Measurements from ENCODE around the gene NPR2. TPM values are rescaled to one million over a fixed set of nuclear protein-coding genes. Genes with fewer than 3 reads are reported as not detected.

Gene NPR2
- total RNA-seq, 6 experiments from 2014 or later: 2.8 to 34.5 (median 13.1) TPM

- Histone ChIP-seq H3K36me3 (peaks cover 7 to 40% (median 17%) of the 10 kb centered on the region in 4 donors), H3K9me3 (no peaks in the 10 kb centered on the region), H3K4me3 (no peak overlapping the region), H3K27ac (no peak overlapping the region), H3K27me3 (no peaks in the 10 kb centered on the region), H3K4me1 (peaks cover 0 to 33% (median 15%) of the 10 kb centered on the region in 4 donors)
- DNase-seq: peak in 1 of 3 donors; percentile 21
- WGBS (ENCODE audit: insufficient coverage, low coverage, low lambda C conversion rate, missing lambda C conversion rate): 33% methylated on average over 1 of the region's 1 CpG
- no peak for ATAC-seq
- intact Hi-C loops (cut with DNase I): no loop called here
- TF ChIP-seq CTCF (IDR thresholded peaks at IDR 0.05) (no peak), POLR2A (IDR thresholded peaks at IDR 0.05) (no peak)
Measured at GRCh38 chr9:35745569-35745968, 45.8 kb upstream of the NPR2 start.

- Histone ChIP-seq H3K36me3 (peaks cover 7 to 45% (median 21%) of the 10 kb centered on the region in 4 donors), H3K9me3 (no peaks in the 10 kb centered on the region), H3K4me3 (peak overlapping the region; percentile 78 to 83 (median 82)), H3K27ac (peak overlapping the region in 1 of 3 donors; percentile 85), H3K4me1 (peaks cover 0 to 33% (median 15%) of the 10 kb centered on the region in 4 donors), H3K27me3 (no peaks in the 10 kb centered on the region)
- intact Hi-C loops (cut with DNase I): no loop called here
- DNase-seq (peak in 1 of 3 donors; percentile 68), ATAC-seq (peak; percentile 46 to 56 (median 48))
- TF ChIP-seq POLR2A (IDR thresholded peaks at IDR 0.05): no peak
- TF ChIP-seq CTCF (IDR thresholded peaks at IDR 0.05): no peak
- WGBS (ENCODE audit: insufficient coverage, low coverage, low lambda C conversion rate, missing lambda C conversion rate): 15% methylated on average over 3 of the region's 3 CpGs
Measured at GRCh38 chr9:35746583-35746982, 44.8 kb upstream of the NPR2 start.

- intact Hi-C loops (cut with DNase I): no loop called here
- Histone ChIP-seq H3K27me3 (no peaks in the 10 kb centered on the region), H3K4me1 (peaks cover 0 to 33% (median 15%) of the 10 kb centered on the region in 4 donors), H3K27ac (peak overlapping the region; percentile 68 to 87 (median 85)), H3K36me3 (peaks cover 4 to 47% (median 23%) of the 10 kb centered on the region in 4 donors), H3K9me3 (no peaks in the 10 kb centered on the region), H3K4me3 (peak overlapping the region; percentile 78 to 83 (median 82))
- ATAC-seq (peak in 1 of 4 donors; percentile 0), DNase-seq (no peak)
- 0% methylated on average over 9 of the region's 24 CpGs for WGBS (ENCODE audit: insufficient coverage, low coverage, low lambda C conversion rate, missing lambda C conversion rate)
- no peak for TF ChIP-seq CTCF (IDR thresholded peaks at IDR 0.05)
- no peak for TF ChIP-seq POLR2A (IDR thresholded peaks at IDR 0.05)
Measured at GRCh38 chr9:35748242-35748857, 43.0 kb upstream of the NPR2 start.

- H3K27ac ChIP-seq: peak within 1 kb of the TSS; percentile 68 to 87 (median 85)
- H3K4me3 ChIP-seq: peak within 1 kb of the TSS; percentile 78 to 83 (median 82)
- WGBS (ENCODE audit: insufficient coverage, low coverage, low lambda C conversion rate, missing lambda C conversion rate): 2% methylated on average over 13 of the region's 69 CpGs
- ATAC-seq (peak; percentile 84 to 94 (median 89)), DNase-seq (peak; percentile 93 to 94 (median 94))
- peaks cover 0 to 33% (median 15%) of the 10 kb centered on the region in 4 donors for H3K4me1 ChIP-seq
- TF ChIP-seq POLR2A (IDR thresholded peaks at IDR 0.05): peak; percentile 87
- TF ChIP-seq CTCF (IDR thresholded peaks at IDR 0.05): no peak
- H3K9me3 ChIP-seq: no peaks in the 10 kb centered on the region
- intact Hi-C loops (cut with DNase I): no loop called here
- H3K36me3 ChIP-seq: peaks cover under 1 to 46% (median 20%) of the 10 kb centered on the region in 4 donors
- no peaks in the 10 kb centered on the region for H3K27me3 ChIP-seq
Measured at GRCh38 chr9:35748858-35749514, 42.4 kb upstream of the NPR2 start, which contains the start of the genes GBA2 and RGP1. TSS of gene GBA2 (minus strand) at chr9:35749228. CDS start at chr9:35748704, 524 bp downstream. TSS of gene RGP1 (plus strand) at chr9:35749287. CDS start at chr9:35749756, 469 bp downstream.
